Activated B cell treated with CpG ODN at 0.5 μM for 24 hours (primary cell): ENCODE data around the gene MINDY3. TPM values are rescaled to one million over a fixed set of nuclear protein-coding genes. Genes with fewer than 3 reads are reported as not detected.

Experiments
- ATAC-seq: fragments of 200-7000 bp; cut with Tn5 transposase; one replicate; pipeline ENCODE4 v1.10.0; 2021; ENCODE audit warnings: low read depth, mild to moderate bottlenecking, moderate library complexity
- CTCF ChIA-PET: fragments of 350-600 bp; sonication (Branson Sonifier 250); formaldehyde crosslinking; loops from one replicate; lab custom pipeline; 2021; ENCODE audit warnings: antibody characterized with exemption; lab: Charles Lee
- POLR2A ChIA-PET: fragments of 350-600 bp; sonication (Branson Sonifier 250); formaldehyde crosslinking; loops from one replicate; lab custom pipeline; 2021; ENCODE audit warnings: antibody characterized with exemption; lab: Charles Lee
- DNase-seq: peaks from one replicate; pipeline ENCODE4 v3.0.0; 2022
- H3K27ac Mint-ChIP-seq: one replicate; pipeline ENCODE4 v1.8.0; 2020; ENCODE audit warnings: mixed read lengths
- H3K27me3 Mint-ChIP-seq: one replicate; pipeline ENCODE4 v1.8.0; 2021; ENCODE audit warnings: mixed read lengths
- H3K36me3 Mint-ChIP-seq: one replicate; pipeline ENCODE4 v1.8.0; 2021; ENCODE audit warnings: low read depth, mixed read lengths
- H3K4me1 Mint-ChIP-seq: one replicate; pipeline ENCODE4 v1.8.0; 2021; ENCODE audit warnings: mixed read lengths
- H3K4me3 Mint-ChIP-seq: one replicate; pipeline ENCODE4 v1.8.0; 2020; ENCODE audit warnings: mild to moderate bottlenecking, mixed read lengths
- H3K9me3 Mint-ChIP-seq: one replicate; pipeline ENCODE4 v1.8.0; 2020; ENCODE audit warnings: mixed read lengths
- CTCF ChIP-seq: fragments of 200-600 bp; IDR thresholded peaks from one replicate; pipeline ENCODE4 v1.8.0; 2022; ENCODE audit warnings: antibody characterized with exemption, mild to moderate bottlenecking
- intact Hi-C: fragments of 100-400 bp; cut with micrococcal nuclease; formaldehyde crosslinking; loops from one replicate; pipeline ENCODE4 v1.15.1; 2024
- total RNA-seq: library from RNA; stranded (reverse); gene quantifications from 2 replicates; pipeline ENCODE4 v1.2.3, GENCODE V29; 2022

MINDY3 gene
- total RNA-seq, 1 donor from 2014 or later: 23.4 TPM

- no peak overlapping the region for H3K27ac Mint-ChIP-seq
- no peak overlapping the region for H3K4me3 Mint-ChIP-seq
- no peak for ATAC-seq
- DNase-seq: no peak
- peaks cover 53% of the 10 kb centered on the region for H3K27me3 Mint-ChIP-seq
- peaks cover 4% of the 10 kb centered on the region for H3K9me3 Mint-ChIP-seq
- POLR2A ChIA-PET: no interaction called here
- H3K4me1 Mint-ChIP-seq: no peaks in the 10 kb centered on the region
- intact Hi-C loops: loop anchor here (10.0 kb wide), 1 partner anchor 1383 kb away; no protein-coding TSS in a partner anchor
- CTCF ChIA-PET: no interaction called here
- no peaks in the 10 kb centered on the region for H3K36me3 Mint-ChIP-seq
- no peak for TF ChIP-seq CTCF
Measured at GRCh38 chr10:15871823-15872222, 11.5 kb upstream of the MINDY3 start.

DNA sequence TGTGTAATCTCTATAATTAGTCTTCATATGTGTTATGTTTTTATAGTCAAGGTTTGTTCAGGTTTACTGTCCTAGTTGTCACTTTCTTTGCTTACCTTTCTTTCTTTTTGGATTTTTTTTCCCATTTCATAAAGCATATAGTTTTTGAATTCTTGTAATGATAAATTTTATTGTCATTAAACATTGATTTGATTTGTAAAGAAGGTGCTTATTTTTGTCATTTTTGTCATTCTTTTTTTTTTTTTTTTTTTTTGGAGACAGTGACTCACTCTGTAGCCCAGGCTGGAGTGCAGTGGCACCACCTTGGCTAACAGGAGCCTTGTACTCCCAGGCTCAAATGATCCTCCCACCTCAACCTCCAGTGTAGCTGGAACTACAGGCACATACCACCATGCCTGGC lies 9.6 kb upstream of the MINDY3 start:
- H3K27me3 Mint-ChIP-seq: peaks cover 63% of the 10 kb centered on the region
- intact Hi-C loops: loop anchor here (10.0 kb wide), 1 partner anchor 1385 kb away; no protein-coding TSS in a partner anchor
- H3K27ac Mint-ChIP-seq: no peak overlapping the region
- H3K9me3 Mint-ChIP-seq: peaks cover 9% of the 10 kb centered on the region
- H3K4me3 Mint-ChIP-seq: no peak overlapping the region
- H3K36me3 Mint-ChIP-seq: no peaks in the 10 kb centered on the region
- DNase-seq (no peak), ATAC-seq (no peak)
- CTCF ChIA-PET: no interaction called here
- no peak for TF ChIP-seq CTCF
- POLR2A ChIA-PET: no interaction called here
- no peaks in the 10 kb centered on the region for H3K4me1 Mint-ChIP-seq

GRCh38 chr10:15868006-15868405 lies 7.7 kb upstream of the MINDY3 start:
- Mint-ChIP-seq H3K36me3 (no peaks in the 10 kb centered on the region), H3K4me3 (no peak overlapping the region), H3K27me3 (peaks cover 60% of the 10 kb centered on the region), H3K9me3 (peaks cover 6% of the 10 kb centered on the region), H3K27ac (no peak overlapping the region), H3K4me1 (no peaks in the 10 kb centered on the region)
- ChIA-PET CTCF (no interaction called here), POLR2A (no interaction called here)
- no peak for ATAC-seq
- DNase-seq: no peak
- intact Hi-C loops: no loop called here
- no peak for TF ChIP-seq CTCF

DNA sequence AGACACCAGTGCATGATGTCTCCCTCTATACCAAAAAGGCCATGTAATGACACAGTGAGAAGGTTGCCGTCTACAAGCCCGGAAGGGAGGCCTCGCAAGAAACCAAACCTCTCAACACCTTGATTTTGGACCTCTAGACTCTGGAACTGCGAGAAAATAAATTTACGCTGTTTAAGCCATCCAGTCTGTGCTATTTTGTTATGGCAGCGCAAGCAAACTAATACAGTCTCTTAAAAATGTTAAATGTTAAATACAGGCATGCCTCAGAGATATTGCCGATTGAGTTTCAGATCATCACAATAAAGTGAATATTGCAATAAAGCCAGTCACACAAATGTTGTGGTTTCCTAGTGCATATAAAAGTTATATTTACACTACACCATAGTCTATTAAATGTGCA lies 5.0 kb upstream of the MINDY3 start:
- Mint-ChIP-seq H3K27ac (no peak overlapping the region), H3K4me3 (no peak overlapping the region), H3K9me3 (peaks cover 4% of the 10 kb centered on the region), H3K36me3 (peaks cover 2% of the 10 kb centered on the region), H3K27me3 (peaks cover 49% of the 10 kb centered on the region), H3K4me1 (peaks cover 5% of the 10 kb centered on the region)
- DNase-seq (no peak), ATAC-seq (no peak)
- no peak for TF ChIP-seq CTCF
- ChIA-PET POLR2A (no interaction called here), CTCF (no interaction called here)
- intact Hi-C loops: no loop called here

GRCh38 chr10:15864419-15864818 lies 4.1 kb upstream of the MINDY3 start:
- DNase-seq (no peak), ATAC-seq (no peak)
- CTCF ChIA-PET: no interaction called here
- Mint-ChIP-seq H3K36me3 (peaks cover 10% of the 10 kb centered on the region), H3K4me3 (no peak overlapping the region), H3K4me1 (peaks cover 11% of the 10 kb centered on the region), H3K9me3 (peaks cover 4% of the 10 kb centered on the region), H3K27ac (no peak overlapping the region), H3K27me3 (peaks cover 47% of the 10 kb centered on the region)
- no peak for TF ChIP-seq CTCF
- POLR2A ChIA-PET: no interaction called here
- intact Hi-C loops: no loop called here
